GM21529 (cell line): ENCODE measurements around the gene GSN.
A peak's percentile ranks its signal among the peaks of the same experiment; 100 is the strongest.

Source experiments
- ATAC-seq: cut with Tn5 transposase; IDR thresholded peaks from one replicate; pipeline ENCODE4 v1.9.1; 2021; ENCODE audit not compliant: unreplicated experiment

Gene GSN

GRCh38 chr9:121348221-121348620, 80.3 kb downstream of the GSN start:
- no peak for ATAC-seq

- ATAC-seq = no peak
Measured at GRCh38 chr9:121349009-121349408, 81.0 kb downstream of the GSN start.

- ATAC-seq = no peak
Measured at GRCh38 chr9:121350036-121350435, 82.1 kb downstream of the GSN start.

- no peak for ATAC-seq
Measured at GRCh38 chr9:121350993-121351561, 83.1 kb downstream of the GSN start.

GRCh38 chr9:121353241-121354061, 85.5 kb downstream of the GSN start:
- peak; percentile 91 for ATAC-seq

GRCh38 chr9:121354141-121354540, 86.2 kb downstream of the GSN start:
- ATAC-seq = no peak

- ATAC-seq = no peak
Measured at GRCh38 chr9:121354762-121355161, 86.8 kb downstream of the GSN start.

- ATAC-seq = no peak
Measured at GRCh38 chr9:121357011-121357410, 89.0 kb downstream of the GSN start.

GRCh38 chr9:121358751-121359150, 90.8 kb downstream of the GSN start:
- no peak for ATAC-seq

GRCh38 chr9:121359351-121360294, 91.7 kb downstream of the GSN start:
- ATAC-seq = no peak

GRCh38 chr9:121360601-121361374, 92.8 kb downstream of the GSN start:
- ATAC-seq = no peak

GRCh38 chr9:121362813-121363621, 95.1 kb downstream of the GSN start:
- ATAC-seq = no peak

GRCh38 chr9:121363622-121363961, 95.6 kb downstream of the GSN start:
- no peak for ATAC-seq

GRCh38 chr9:121364077-121364476, 96.1 kb downstream of the GSN start:
- ATAC-seq = no peak

- ATAC-seq = no peak
Measured at GRCh38 chr9:121364886-121365285, 96.9 kb downstream of the GSN start.

GRCh38 chr9:121365564-121365963, 97.6 kb downstream of the GSN start:
- ATAC-seq = no peak

GRCh38 chr9:121366611-121367192, 98.7 kb downstream of the GSN start:
- no peak for ATAC-seq

- ATAC-seq = no peak
Measured at GRCh38 chr9:121367306-121368137, 99.6 kb downstream of the GSN start.

GRCh38 chr9:121368138-121368522, 100.2 kb downstream of the GSN start:
- no peak for ATAC-seq
